H1 (cell line): ENCODE data around the gene TP73. TPM values are rescaled to one million over a fixed set of nuclear protein-coding genes. Genes with fewer than 3 reads are reported as not detected.

Source experiments
- CTCF ChIA-PET: fragments of 300-600 bp; sonication (Branson Sonifier 250); formaldehyde crosslinking; loops from one replicate; lab custom pipeline; 2021; ENCODE audit not compliant: partially characterized antibody; lab: Charles Lee
- POLR2A ChIA-PET: fragments of 300-600 bp; sonication (Branson Sonifier 250); formaldehyde crosslinking; loops from one replicate; lab custom pipeline; 2021; ENCODE audit warnings: inconsistent platforms; ENCODE audit not compliant: partially characterized antibody; lab: Charles Lee
- DNase-seq, 2 experiments: peaks; one replicate each; pipeline versions ENCODE4 v3.0.0 to v3.0.0-alpha.2; 2010 to 2022; ENCODE audit warnings: low spot score in 2 of 2, low read depth in 1 of 2, mixed read lengths in 1 of 2
- FAIRE-seq: peaks from 2 replicates; lab custom pipeline; 2011; peaks lifted over from hg19 to GRCh38; lab: Jason Lieb, UNC
- H2AFZ ChIP-seq: 2 replicates; pipeline ENCODE4 v1.8.1; 2012; ENCODE audit warnings: low read length, inconsistent platforms
- H2AK5ac ChIP-seq: 2 replicates; pipeline ENCODE4 v1.6.1; 2013; ENCODE audit warnings: low read depth, low read length
- H2BK120ac ChIP-seq: replicated peaks from 2 replicates; pipeline ENCODE3; 2013; ENCODE audit warnings: low read depth, low read length, inconsistent platforms
- H2BK12ac ChIP-seq: 2 replicates; pipeline ENCODE4 v1.6.1; 2013; ENCODE audit warnings: low read depth, low read length
- H2BK15ac ChIP-seq: 2 replicates; pipeline ENCODE4 v1.6.1; 2013; ENCODE audit warnings: low read length
- H2BK20ac ChIP-seq: 2 replicates; pipeline ENCODE4 v1.6.1; 2013; ENCODE audit warnings: low read length
- H2BK5ac ChIP-seq: 2 replicates; pipeline ENCODE4 v1.6.1; 2013; ENCODE audit warnings: low read depth, low read length
- H3K14ac ChIP-seq: 2 replicates; pipeline ENCODE4 v1.6.1; 2013; ENCODE audit warnings: inconsistent platforms; ENCODE audit not compliant: insufficient read length
- H3K18ac ChIP-seq: 2 replicates; pipeline ENCODE4 v1.6.1; 2013; ENCODE audit warnings: low read length; ENCODE audit errors: extremely low read depth
- H3K23ac ChIP-seq: 2 replicates; pipeline ENCODE4 v1.6.1; 2013; ENCODE audit warnings: inconsistent platforms; ENCODE audit not compliant: insufficient read length
- H3K23me2 ChIP-seq: 2 replicates; pipeline ENCODE4 v1.6.1; 2013; ENCODE audit warnings: low read depth, low read length
- H3K27ac ChIP-seq: 2 replicates; pipeline ENCODE4 v1.6.1; 2011; ENCODE audit warnings: low read depth, low read length, inconsistent platforms
- H3K27me3 ChIP-seq, 4 experiments: replicated peaks in 1 of 4; 1 replicate in 1 of 4; 2 replicates in 3 of 4; pipeline versions ENCODE4 v1.6.1 to v1.8.1; 2011 to 2013; ENCODE audit warnings: low read length in 3 of 4, mild to moderate bottlenecking in 3 of 4, inconsistent platforms in 2 of 4, mixed read lengths in 2 of 4, moderate library complexity in 1 of 4; ENCODE audit not compliant: control insufficient read depth in 3 of 4, insufficient read depth in 3 of 4; ENCODE audit errors: extremely low read depth in 1 of 4
- H3K36me3 ChIP-seq, 4 experiments: 2 replicates each; pipeline versions ENCODE4 v1.6.1 to v1.8.1; 2011 to 2013; ENCODE audit warnings: mild to moderate bottlenecking in 4 of 4, low read length in 3 of 4, moderate library complexity in 2 of 4, control low read depth in 1 of 4, inconsistent platforms in 1 of 4; ENCODE audit not compliant: insufficient read depth in 4 of 4, control insufficient read depth in 2 of 4
- H3K4ac ChIP-seq: replicated peaks from 2 replicates; pipeline ENCODE3; 2013; ENCODE audit warnings: low read length, low read depth, mixed read lengths, inconsistent platforms; ENCODE audit not compliant: insufficient read length
- H3K4me1 ChIP-seq, 4 experiments: replicated peaks in 1 of 4; 1 replicate in 1 of 4; 2 replicates in 3 of 4; pipeline versions ENCODE4 v1.6.1 to v1.8.1; 2011 to 2013; ENCODE audit warnings: low read length in 3 of 4, inconsistent platforms in 2 of 4, mixed read lengths in 1 of 4; ENCODE audit not compliant: insufficient read depth in 4 of 4, control insufficient read depth in 3 of 4
- H3K4me2 ChIP-seq, 2 experiments: 2 replicates each; pipeline versions ENCODE4 v1.6.1 to v1.8.1; 2011 to 2013; ENCODE audit warnings: low read depth in 2 of 2, low read length in 2 of 2, control low read depth in 1 of 2, inconsistent platforms in 1 of 2, mild to moderate bottlenecking in 1 of 2; ENCODE audit not compliant: insufficient read depth in 1 of 2
- H3K4me3 ChIP-seq, 4 experiments: fragments of 200-600, 300-600 bp in 1 of 4; sonication (generic), shearing (Covaris generic), sonication (Bioruptor Twin) in 1 of 4; 2 replicates each; pipeline versions ENCODE4 v1.5.1 to v1.8.1; 2011 to 2016; ENCODE audit warnings: low read length in 4 of 4, low read depth in 3 of 4, control low read depth in 2 of 4, inconsistent platforms in 2 of 4, mild to moderate bottlenecking in 2 of 4, mixed read lengths in 1 of 4, moderate library complexity in 1 of 4; ENCODE audit not compliant: insufficient read depth in 2 of 4; ENCODE audit errors: extremely low read depth in 1 of 4
- H3K56ac ChIP-seq: replicated peaks from 2 replicates; pipeline ENCODE3; 2013; ENCODE audit warnings: low read depth, mild to moderate bottlenecking, mixed read lengths, low read length, inconsistent platforms; ENCODE audit not compliant: insufficient read length
- H3K79me1 ChIP-seq: 2 replicates; pipeline ENCODE4 v1.6.1; 2013; ENCODE audit warnings: low read depth, low read length, control low read depth
- H3K79me2 ChIP-seq, 2 experiments: 2 replicates each; pipeline versions ENCODE4 v1.6.1 to v1.8.1; 2012 to 2013; ENCODE audit warnings: low read length in 2 of 2, mild to moderate bottlenecking in 2 of 2, inconsistent platforms in 1 of 2; ENCODE audit not compliant: insufficient read depth in 2 of 2, control insufficient read depth in 1 of 2
- H3K9ac ChIP-seq, 4 experiments: replicated peaks in 1 of 4; 1 replicate in 1 of 4; 2 replicates in 3 of 4; pipeline versions ENCODE4 v1.6.1 to v1.8.1; 2011 to 2013; ENCODE audit warnings: low read depth in 3 of 4, low read length in 3 of 4, control low read depth in 2 of 4, mild to moderate bottlenecking in 2 of 4, moderate library complexity in 2 of 4, inconsistent platforms in 1 of 4; ENCODE audit errors: extremely low read depth in 1 of 4
- H3K9me3 ChIP-seq, 2 experiments: 2 replicates each; pipeline versions ENCODE4 v1.6.1 to v1.8.1; 2012 to 2013; ENCODE audit warnings: mild to moderate bottlenecking in 2 of 2, moderate library complexity in 2 of 2, control low read depth in 1 of 2, inconsistent platforms in 1 of 2, low read depth in 1 of 2, low read length in 1 of 2, mixed read lengths in 1 of 2; ENCODE audit not compliant: insufficient read depth in 2 of 2
- H4K20me1 ChIP-seq, 2 experiments: replicated peaks in 1 of 2; 2 replicates each; pipeline versions ENCODE3 to v1.8.1; 2011 to 2013; ENCODE audit warnings: inconsistent platforms in 2 of 2, low read length in 2 of 2, mild to moderate bottlenecking in 1 of 2; ENCODE audit not compliant: insufficient read depth in 2 of 2, control insufficient read depth in 1 of 2
- H4K5ac ChIP-seq: 2 replicates; pipeline ENCODE4 v1.6.1; 2013; ENCODE audit warnings: low read length, low read depth, mixed read lengths, inconsistent platforms; ENCODE audit not compliant: insufficient read length
- H4K8ac ChIP-seq: 2 replicates; pipeline ENCODE4 v1.8.0; 2013; ENCODE audit warnings: mild to moderate bottlenecking, moderate library complexity, low read length, inconsistent platforms; ENCODE audit not compliant: insufficient read depth; ENCODE audit errors: extremely low read depth
- H4K91ac ChIP-seq: replicated peaks from 2 replicates; pipeline ENCODE3; 2013; ENCODE audit warnings: low read length, mixed read lengths, inconsistent platforms; ENCODE audit not compliant: insufficient read length
- BACH1 ChIP-seq: IDR thresholded peaks from 2 replicates; pipeline ENCODE4 v1.6.1; 2012; ENCODE audit warnings: low read length, improper control_type of control experiment
- CBX5 ChIP-seq: fragments of 300-800, 300-1000 bp; sonication (generic); IDR thresholded peaks from 2 replicates; pipeline ENCODE4 v1.7.1; 2016; ENCODE audit warnings: antibody characterized with exemption, low read length, low read depth
- FOSL1 ChIP-seq: IDR thresholded peaks from 2 replicates; pipeline ENCODE4 v1.6.1; 2011; ENCODE audit warnings: mild to moderate bottlenecking, low read depth, low read length, moderate library complexity; ENCODE audit not compliant: insufficient read depth
- NANOG ChIP-seq: IDR thresholded peaks from 2 replicates; pipeline ENCODE4 v1.6.1; 2011; ENCODE audit warnings: low read length, low read depth, mild to moderate bottlenecking, inconsistent platforms; ENCODE audit not compliant: insufficient read depth, poor library complexity, severe bottlenecking
- RBBP5 ChIP-seq: IDR thresholded peaks from 2 replicates; pipeline ENCODE4 v1.7.1; 2012; ENCODE audit warnings: low read depth, mild to moderate bottlenecking, inconsistent platforms, low read length, moderate library complexity, borderline replicate concordance
- SIRT6 ChIP-seq: IDR thresholded peaks from one replicate; pipeline ENCODE4 v1.7.1; 2012; ENCODE audit warnings: low read length, inconsistent platforms
- SRF ChIP-seq: IDR thresholded peaks from 2 replicates; pipeline ENCODE4 v1.6.1; 2011; ENCODE audit warnings: mild to moderate bottlenecking, low read depth, low read length, moderate library complexity
- WGBS, 2 experiments: shearing (Covaris generic) in 1 of 2; methylation state at CpG; one replicate each; pipeline versions ENCODE4 v1.1.6 to v1.1.7; 2013 to 2015; ENCODE audit warnings: low lambda C conversion rate in 2 of 2, mixed read lengths in 2 of 2, inconsistent platforms in 1 of 2, low coverage in 1 of 2, missing lambda C conversion rate in 1 of 2; ENCODE audit not compliant: insufficient replicate concordance in 2 of 2, insufficient coverage in 1 of 2, insufficient read length in 1 of 2; ENCODE audit errors: extremely low coverage in 1 of 2, missing lambda C conversion rate in 1 of 2; 5-methylcytosine and 5-hydroxymethylcytosine counted together
- polyA plus RNA-seq, 7 experiments: library from polyadenylated mRNA; depleted of rRNA in 3 of 7; stranded (reverse) in 5 of 7; unstranded in 2 of 7; fragments of >200 nt in 5 of 7; fragments of 200-250 nt in 2 of 7; gene quantifications; 1 replicate in 5 of 7; 2 replicates in 1 of 7; 4 replicates in 1 of 7; pipeline versions ENCODE4 v1.2.1 to v1.2.3, GENCODE V29; 2011 to 2013; ENCODE audit warnings: missing spikeins in 2 of 7, mixed read lengths in 2 of 7
- total RNA-seq: library from RNA; stranded (reverse); fragmentation: NEBNext Ultra II Directional; extraction: Animal tissue kit (Norgen Biotek cat#: 25700); gene quantifications from 2 replicates; pipeline ENCODE4 v1.2.1, GENCODE V29; 2021
- TF ChIP-seq, protein P1 (sequence below): IDR thresholded peaks from 2 replicates; pipeline ENCODE4 v1.6.1; 2012; ENCODE audit warnings: low read length, inconsistent platforms
- TF ChIP-seq, protein P2 (sequence below): IDR thresholded peaks from 2 replicates; pipeline ENCODE4 v1.6.1; 2011; ENCODE audit warnings: low read length, improper control_type of control experiment

TP73 gene
- total and polyA plus RNA-seq, 2 of the 8 experiments (the other 6 are each of a cell fraction or from before 2014, with no cell fraction given) = 2.6 to 3.1 TPM

DNA sequence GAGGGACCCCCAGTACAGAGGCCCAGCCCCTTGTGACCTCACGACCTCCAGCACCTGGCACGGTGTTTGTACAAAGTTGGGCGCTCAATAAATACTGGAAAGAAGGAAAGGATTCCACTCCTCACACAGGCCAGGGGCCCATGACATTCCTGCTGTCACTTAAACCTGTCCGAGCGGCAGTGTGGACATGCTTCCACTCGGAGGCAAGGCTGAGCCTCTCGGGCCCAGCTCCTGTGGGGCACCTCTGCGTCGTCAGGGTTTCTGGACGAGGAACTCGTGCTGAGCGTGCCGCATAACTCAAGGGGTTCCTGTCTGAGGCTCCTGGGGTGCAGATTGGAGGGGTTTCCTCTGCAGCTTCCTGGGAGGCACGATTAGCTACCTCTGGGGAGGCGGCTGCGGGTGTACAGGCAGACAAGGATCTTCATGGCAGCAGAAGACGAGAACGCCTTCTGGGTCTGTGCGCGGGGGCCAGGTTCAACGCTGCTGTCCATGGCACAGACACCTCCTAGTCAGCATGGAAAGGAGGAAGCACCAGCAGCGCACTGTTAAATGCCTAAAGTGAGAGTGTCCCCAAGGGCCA lies 116.6 kb downstream of the TP73 start:
- peaks cover 0 to 5% of the 10 kb centered on the region in 2 experiments for H4K20me1 ChIP-seq
- H3K4ac ChIP-seq = no peak overlapping the region
- FAIRE-seq (no peak), DNase-seq (no peak)
- H3K9me3 ChIP-seq = peaks cover 0 to 7% of the 10 kb centered on the region in 2 experiments; a peak in 1 of 4 replicates
- no peak overlapping the region for H3K9ac ChIP-seq
- no peak overlapping the region for H3K56ac ChIP-seq
- no peak overlapping the region for H2BK20ac ChIP-seq
- H3K79me2 ChIP-seq = no peaks in the 10 kb centered on the region
- H3K79me1 ChIP-seq = no peaks in the 10 kb centered on the region
- no peak overlapping the region for H3K14ac ChIP-seq
- H2BK120ac ChIP-seq = no peak overlapping the region
- no peak overlapping the region for H2AFZ ChIP-seq
- ChIA-PET CTCF (interaction anchor here (1.1 to 1.9 kb wide), 6 partner anchors 10 to 176 kb away, joined by 3 to 5 read pairs (median 4); no protein-coding TSS in a partner anchor), POLR2A (interaction anchor here (0.6 to 2.3 kb wide), 5 partner anchors 10 to 35 kb away, joined by 3 to 6 read pairs (median 5); no protein-coding TSS in a partner anchor)
- H3K23ac ChIP-seq = no peak overlapping the region
- no peak overlapping the region for H4K91ac ChIP-seq
- H3K27me3 ChIP-seq = no peaks in the 10 kb centered on the region; a peak in 1 of 7 replicates
- no peak overlapping the region for H2BK5ac ChIP-seq
- H2BK12ac ChIP-seq = no peak overlapping the region
- H4K8ac ChIP-seq = no peak overlapping the region
- no peak overlapping the region for H2BK15ac ChIP-seq
- H3K4me2 ChIP-seq = no peak overlapping the region
- H3K4me1 ChIP-seq = peaks cover 0 to 14% (median 4%) of the 10 kb centered on the region in 4 experiments; a peak in 5 of 7 replicates
- no peak overlapping the region for H3K18ac ChIP-seq
- no peak overlapping the region for H3K27ac ChIP-seq
- WGBS, 2 experiments = 93% methylated on average over 22 of the region's 22 CpGs; no CpG with 5 or more reads in 1 of the 2 experiments
- no peak overlapping the region for H2AK5ac ChIP-seq
- H4K5ac ChIP-seq = no peak overlapping the region
- H3K36me3 ChIP-seq = no peaks in the 10 kb centered on the region
- peaks cover 11% of the 10 kb centered on the region; the same call in 1 of the 2 replicates for H3K23me2 ChIP-seq
- H3K4me3 ChIP-seq = no peak overlapping the region
- no peak for TF ChIP-seq SIRT6
- TF ChIP-seq NANOG = no peak
- TF ChIP-seq, protein P1, sequence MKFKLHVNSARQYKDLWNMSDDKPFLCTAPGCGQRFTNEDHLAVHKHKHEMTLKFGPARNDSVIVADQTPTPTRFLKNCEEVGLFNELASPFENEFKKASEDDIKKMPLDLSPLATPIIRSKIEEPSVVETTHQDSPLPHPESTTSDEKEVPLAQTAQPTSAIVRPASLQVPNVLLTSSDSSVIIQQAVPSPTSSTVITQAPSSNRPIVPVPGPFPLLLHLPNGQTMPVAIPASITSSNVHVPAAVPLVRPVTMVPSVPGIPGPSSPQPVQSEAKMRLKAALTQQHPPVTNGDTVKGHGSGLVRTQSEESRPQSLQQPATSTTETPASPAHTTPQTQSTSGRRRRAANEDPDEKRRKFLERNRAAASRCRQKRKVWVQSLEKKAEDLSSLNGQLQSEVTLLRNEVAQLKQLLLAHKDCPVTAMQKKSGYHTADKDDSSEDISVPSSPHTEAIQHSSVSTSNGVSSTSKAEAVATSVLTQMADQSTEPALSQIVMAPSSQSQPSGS = no peak
- TF ChIP-seq FOSL1 = no peak
- no peak for TF ChIP-seq SRF
- TF ChIP-seq, protein P2, sequence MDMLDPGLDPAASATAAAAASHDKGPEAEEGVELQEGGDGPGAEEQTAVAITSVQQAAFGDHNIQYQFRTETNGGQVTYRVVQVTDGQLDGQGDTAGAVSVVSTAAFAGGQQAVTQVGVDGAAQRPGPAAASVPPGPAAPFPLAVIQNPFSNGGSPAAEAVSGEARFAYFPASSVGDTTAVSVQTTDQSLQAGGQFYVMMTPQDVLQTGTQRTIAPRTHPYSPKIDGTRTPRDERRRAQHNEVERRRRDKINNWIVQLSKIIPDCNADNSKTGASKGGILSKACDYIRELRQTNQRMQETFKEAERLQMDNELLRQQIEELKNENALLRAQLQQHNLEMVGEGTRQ = no peak
- TF ChIP-seq RBBP5 = no peak
- TF ChIP-seq BACH1 = no peak
- no peak for TF ChIP-seq CBX5
